D721Med (cell line): ENCODE measurements around the gene PLEKHJ1.

Experiments used
- DNase-seq: peaks from one replicate; pipeline ENCODE4 v3.0.0; 2011; ENCODE audit warnings: low spot score; ENCODE audit not compliant: insufficient read length
- FAIRE-seq: peaks from 2 replicates; lab custom pipeline; 2011; peaks lifted over from hg19 to GRCh38; lab: Jason Lieb, UNC
- CTCF ChIP-seq: IDR thresholded peaks from 2 replicates; pipeline ENCODE4 v1.5.1; 2012; ENCODE audit warnings: mild to moderate bottlenecking, control low read depth; ENCODE audit not compliant: insufficient read depth; ENCODE audit errors: missing control alignments

Gene PLEKHJ1

GRCh38 chr19:2273356-2274184 is 37.4 kb upstream of the PLEKHJ1 start:
- peak; percentile 96 for DNase-seq
- no peak for FAIRE-seq

GRCh38 chr19:2271234-2272103 is 35.3 kb upstream of the PLEKHJ1 start:
- no peak for FAIRE-seq
- no peak for TF ChIP-seq CTCF
- no peak for DNase-seq

More at GRCh38 chr19:2273356-2274184, 37.4 kb upstream of the PLEKHJ1 start:
- peak; percentile 77 for TF ChIP-seq CTCF

GRCh38 chr19:2270423-2271233 is 34.5 kb upstream of the PLEKHJ1 start:
- FAIRE-seq (no peak), DNase-seq (no peak)
- no peak for TF ChIP-seq CTCF

GRCh38 chr19:2270157-2270422 is 34.0 kb upstream of the PLEKHJ1 start:
- no peak for TF ChIP-seq CTCF
- no peak for FAIRE-seq
- DNase-seq, result no peak

GRCh38 chr19:2269244-2270156 is 33.4 kb upstream of the PLEKHJ1 start:
- no peak for TF ChIP-seq CTCF
- FAIRE-seq, result no peak
- DNase-seq, result peak; percentile 100

GRCh38 chr19:2268861-2269243 is 32.7 kb upstream of the PLEKHJ1 start:
- DNase-seq, result no peak
- no peak for TF ChIP-seq CTCF

More at GRCh38 chr19:2268861-2269243, 32.7 kb upstream of the PLEKHJ1 start:
- FAIRE-seq, result no peak
